Measurements from ENCODE around the gene HIVEP3. TPM values are rescaled to one million over a fixed set of nuclear protein-coding genes. Genes with fewer than 3 reads are reported as not detected.
"Not testable (repeated sequence)": the region's sequence is repeated elsewhere in the genome, so short reads cannot be mapped to it uniquely, and the experiment has no call there.

The HIVEP3 gene
- polyA plus RNA-seq, 1 donor (not counting 4 experiments of a cell fraction or from before 2014, with no cell fraction given) = 1.1 TPM

- TF ChIP-seq CTCF (optimal IDR thresholded peaks at IDR 0.05 in 1 of 3, IDR thresholded peaks at IDR 0.05 in 1 of 3, conservative IDR thresholded peaks at IDR 0.05 in 1 of 3; ENCODE audit: extremely low read depth in 1 of 3, insufficient read depth in 2 of 3, low read length in 3 of 3) (no peak), EZH2 (IDR thresholded peaks at IDR 0.05; ENCODE audit: low read length) (no peak)
- FAIRE-seq = no peak
- dilution Hi-C loops (cut with MboI; ENCODE audit: extremely low pct_ligation_motif_present, low sequenced_read_pairs) = no loop called here
These were observed 33.5 kb upstream of the HIVEP3 start for GRCh38 chr1:41952208-41952607.

GRCh38 chr1:41951492-41951891 lies 32.8 kb upstream of the HIVEP3 start:
- H3K36me3 ChIP-seq (ENCODE audit: control insufficient read depth in 2 of 2, extremely low read depth in 1 of 2, insufficient read depth in 2 of 2, low read length in 2 of 2); H3K9ac ChIP-seq (ENCODE audit: control insufficient read depth, extremely low read depth, insufficient read depth, low read length); H4K20me1 ChIP-seq (ENCODE audit: control insufficient read depth, extremely low read depth, insufficient read depth, low read length); H3K9me1 ChIP-seq (ENCODE audit: control insufficient read depth, extremely low read depth, insufficient read depth, low read length); H3K4me3 ChIP-seq (ENCODE audit: control insufficient read depth in 2 of 3, extremely low read depth in 1 of 3, insufficient read depth in 2 of 3, low read depth in 1 of 3, low read length in 3 of 3); dilution Hi-C loops (cut with MboI; ENCODE audit: extremely low pct_ligation_motif_present, low sequenced_read_pairs); DNase-seq (ENCODE audit: low read depth, low spot score); FAIRE-seq; H3K79me2 ChIP-seq (ENCODE audit: control insufficient read depth, insufficient read depth, low read length); H3K9me3 ChIP-seq (ENCODE audit: control insufficient read depth, low read depth, low read length); H2AFZ ChIP-seq (ENCODE audit: control insufficient read depth, low read length); H3K4me2 ChIP-seq (ENCODE audit: control insufficient read depth, extremely low read depth, insufficient read depth, low read depth, low read length); H3K27me3 ChIP-seq (ENCODE audit: control insufficient read depth, extremely low read depth, insufficient read depth, low read length); H3K27ac ChIP-seq (ENCODE audit: control insufficient read depth, insufficient read depth, low read length): not testable (repeated sequence)
- peaks cover 40% of the 10 kb centered on the region for H3K4me1 ChIP-seq (ENCODE audit: control insufficient read depth, extremely low read depth, insufficient read depth, low read length)

More at GRCh38 chr1:41952208-41952607, 33.5 kb upstream of the HIVEP3 start:
- no peaks in the 10 kb centered on the region for H3K27me3 ChIP-seq (ENCODE audit: control insufficient read depth, extremely low read depth, insufficient read depth, low read length)
- peaks cover 9% of the 10 kb centered on the region for H3K9me1 ChIP-seq (ENCODE audit: control insufficient read depth, extremely low read depth, insufficient read depth, low read length)
- no peak overlapping the region for H2AFZ ChIP-seq (ENCODE audit: control insufficient read depth, low read length)
- H3K9ac ChIP-seq (ENCODE audit: control insufficient read depth, extremely low read depth, insufficient read depth, low read length) = no peak overlapping the region
- no peaks in the 10 kb centered on the region for H3K79me2 ChIP-seq (ENCODE audit: control insufficient read depth, insufficient read depth, low read length)
- no peaks in the 10 kb centered on the region for H3K9me3 ChIP-seq (ENCODE audit: control insufficient read depth, low read depth, low read length)
- H3K27ac ChIP-seq (ENCODE audit: control insufficient read depth, insufficient read depth, low read length) = no peak overlapping the region
- no peak overlapping the region for H3K4me2 ChIP-seq (ENCODE audit: control insufficient read depth, extremely low read depth, insufficient read depth, low read depth, low read length)
- peaks cover 46% of the 10 kb centered on the region for H3K4me1 ChIP-seq (ENCODE audit: control insufficient read depth, extremely low read depth, insufficient read depth, low read length)
- no peak for DNase-seq (ENCODE audit: low read depth, low spot score)
- H3K4me3 ChIP-seq (ENCODE audit: control insufficient read depth in 2 of 3, extremely low read depth in 1 of 3, insufficient read depth in 2 of 3, low read depth in 1 of 3, low read length in 3 of 3) = no peak overlapping the region
- no peaks in the 10 kb centered on the region for H3K36me3 ChIP-seq (ENCODE audit: control insufficient read depth in 2 of 2, extremely low read depth in 1 of 2, insufficient read depth in 2 of 2, low read length in 2 of 2)
- no peaks in the 10 kb centered on the region for H4K20me1 ChIP-seq (ENCODE audit: control insufficient read depth, extremely low read depth, insufficient read depth, low read length)

- Histone ChIP-seq H3K36me3 (ENCODE audit: control insufficient read depth in 2 of 2, extremely low read depth in 1 of 2, insufficient read depth in 2 of 2, low read length in 2 of 2) (no peaks in the 10 kb centered on the region), H3K4me1 (ENCODE audit: control insufficient read depth, extremely low read depth, insufficient read depth, low read length) (peaks cover 33% of the 10 kb centered on the region), H3K27me3 (ENCODE audit: control insufficient read depth, extremely low read depth, insufficient read depth, low read length) (no peaks in the 10 kb centered on the region), H3K79me2 (ENCODE audit: control insufficient read depth, insufficient read depth, low read length) (no peaks in the 10 kb centered on the region), H3K4me2 (ENCODE audit: control insufficient read depth, extremely low read depth, insufficient read depth, low read depth, low read length) (no peak overlapping the region), H3K9me3 (ENCODE audit: control insufficient read depth, low read depth, low read length) (no peaks in the 10 kb centered on the region), H4K20me1 (ENCODE audit: control insufficient read depth, extremely low read depth, insufficient read depth, low read length) (no peaks in the 10 kb centered on the region), H3K9me1 (ENCODE audit: control insufficient read depth, extremely low read depth, insufficient read depth, low read length) (peaks cover 9% of the 10 kb centered on the region), H3K27ac (ENCODE audit: control insufficient read depth, insufficient read depth, low read length) (no peak overlapping the region), H2AFZ (ENCODE audit: control insufficient read depth, low read length) (no peak overlapping the region), H3K9ac (ENCODE audit: control insufficient read depth, extremely low read depth, insufficient read depth, low read length) (no peak overlapping the region), H3K4me3 (ENCODE audit: control insufficient read depth in 2 of 3, extremely low read depth in 1 of 3, insufficient read depth in 2 of 3, low read depth in 1 of 3, low read length in 3 of 3) (no peak overlapping the region)
- DNase-seq (ENCODE audit: low read depth, low spot score) = no peak
- dilution Hi-C loops (cut with MboI; ENCODE audit: extremely low pct_ligation_motif_present, low sequenced_read_pairs) = no loop called here
- no peak for TF ChIP-seq CTCF (optimal IDR thresholded peaks at IDR 0.05 in 1 of 3, IDR thresholded peaks at IDR 0.05 in 1 of 3, conservative IDR thresholded peaks at IDR 0.05 in 1 of 3; ENCODE audit: extremely low read depth in 1 of 3, insufficient read depth in 2 of 3, low read length in 3 of 3)
- TF ChIP-seq EZH2 (IDR thresholded peaks at IDR 0.05; ENCODE audit: low read length) = no peak
- no peak for FAIRE-seq
These were observed 32.1 kb upstream of the HIVEP3 start for GRCh38 chr1:41950820-41951219.

- H3K36me3 ChIP-seq (ENCODE audit: control insufficient read depth in 2 of 2, extremely low read depth in 1 of 2, insufficient read depth in 2 of 2, low read length in 2 of 2); H3K9me1 ChIP-seq (ENCODE audit: control insufficient read depth, extremely low read depth, insufficient read depth, low read length); H3K27ac ChIP-seq (ENCODE audit: control insufficient read depth, insufficient read depth, low read length); dilution Hi-C loops (cut with MboI; ENCODE audit: extremely low pct_ligation_motif_present, low sequenced_read_pairs); H3K9ac ChIP-seq (ENCODE audit: control insufficient read depth, extremely low read depth, insufficient read depth, low read length); FAIRE-seq; H4K20me1 ChIP-seq (ENCODE audit: control insufficient read depth, extremely low read depth, insufficient read depth, low read length); H2AFZ ChIP-seq (ENCODE audit: control insufficient read depth, low read length); H3K4me2 ChIP-seq (ENCODE audit: control insufficient read depth, extremely low read depth, insufficient read depth, low read depth, low read length); H3K79me2 ChIP-seq (ENCODE audit: control insufficient read depth, insufficient read depth, low read length); H3K4me1 ChIP-seq (ENCODE audit: control insufficient read depth, extremely low read depth, insufficient read depth, low read length); H3K4me3 ChIP-seq (ENCODE audit: control insufficient read depth in 2 of 3, extremely low read depth in 1 of 3, insufficient read depth in 2 of 3, low read depth in 1 of 3, low read length in 3 of 3); DNase-seq (ENCODE audit: low read depth, low spot score); H3K9me3 ChIP-seq (ENCODE audit: control insufficient read depth, low read depth, low read length); H3K27me3 ChIP-seq (ENCODE audit: control insufficient read depth, extremely low read depth, insufficient read depth, low read length): not testable (repeated sequence)
These were observed 27.2 kb upstream of the HIVEP3 start for GRCh38 chr1:41945946-41946345.

All from keratinocyte (primary cell).